GF-D8 (cell line): Measurements from ENCODE around the gene NOC2L.
"Not testable (repeated sequence)": the region's sequence is repeated elsewhere in the genome, so short reads cannot be mapped to it uniquely, and the experiment has no call there.

Experiments
- DNase-seq: peaks from one replicate; lab custom pipeline; 2025; lab: John Stamatoyannopoulos, UW

NOC2L gene

DNA sequence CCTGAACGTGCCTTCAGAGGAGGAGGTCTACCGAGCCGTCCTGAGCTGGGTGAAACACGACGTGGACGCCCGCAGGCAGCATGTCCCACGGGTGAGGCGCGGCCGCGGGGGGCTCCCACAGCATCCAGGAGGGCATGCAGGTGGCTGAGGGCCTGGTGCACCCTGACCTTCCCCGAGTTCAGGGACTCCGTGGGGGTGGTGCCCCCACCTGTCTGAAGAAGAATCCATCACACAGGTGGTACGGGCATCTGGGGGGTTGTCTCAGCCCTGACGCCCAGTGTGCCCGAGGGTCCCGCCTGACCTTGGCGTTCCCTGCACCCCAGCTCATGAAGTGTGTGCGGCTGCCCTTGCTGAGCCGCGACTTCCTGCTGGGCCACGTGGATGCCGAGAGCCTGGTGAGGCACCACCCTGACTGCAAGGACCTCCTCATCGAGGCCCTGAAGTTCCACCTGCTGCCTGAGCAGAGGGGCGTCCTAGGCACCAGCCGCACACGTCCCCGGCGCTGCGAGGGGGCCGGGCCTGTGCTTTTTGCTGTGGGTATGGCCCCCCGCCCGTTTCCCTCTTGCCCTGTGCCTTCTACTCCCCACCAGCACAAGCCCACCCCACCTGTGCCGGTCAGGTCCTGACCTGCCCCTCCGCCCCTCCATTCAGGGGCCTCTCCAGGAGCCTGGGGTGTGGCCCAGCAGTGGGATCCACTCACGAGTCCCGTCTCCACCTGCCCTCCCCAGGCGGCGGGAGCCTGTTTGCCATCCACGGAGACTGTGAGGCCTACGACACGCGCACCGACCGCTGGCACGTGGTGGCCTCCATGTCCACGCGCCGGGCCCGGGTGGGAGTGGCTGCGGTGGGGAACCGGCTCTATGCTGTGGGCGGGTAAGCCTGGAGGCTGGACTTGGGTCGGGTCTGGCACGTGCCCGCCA is 3.6 kb upstream of the NOC2L start:
- DNase-seq, result no peak

DNA sequence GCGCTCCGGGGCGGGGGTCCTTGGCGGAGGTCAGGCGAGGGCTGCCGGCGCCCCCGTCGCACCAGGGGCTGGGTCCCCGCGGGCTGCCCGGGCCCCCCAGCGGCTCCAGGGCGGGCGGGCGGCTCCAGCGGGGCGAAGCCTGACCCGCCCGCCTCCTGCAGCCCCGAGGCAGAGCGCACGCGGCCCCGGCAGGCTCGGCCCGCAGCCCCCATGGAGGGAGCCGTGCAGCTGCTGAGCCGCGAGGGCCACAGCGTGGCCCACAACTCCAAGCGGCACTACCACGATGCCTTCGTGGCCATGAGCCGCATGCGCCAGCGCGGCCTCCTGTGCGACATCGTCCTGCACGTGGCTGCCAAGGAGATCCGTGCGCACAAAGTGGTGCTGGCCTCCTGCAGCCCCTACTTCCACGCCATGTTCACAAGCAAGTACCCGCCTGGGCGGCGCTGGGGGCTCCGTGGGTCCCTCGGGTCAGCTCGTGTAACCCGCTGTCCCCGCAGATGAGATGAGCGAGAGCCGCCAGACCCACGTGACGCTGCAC is 2.1 kb upstream of the NOC2L start:
- DNase-seq, result no peak

DNA sequence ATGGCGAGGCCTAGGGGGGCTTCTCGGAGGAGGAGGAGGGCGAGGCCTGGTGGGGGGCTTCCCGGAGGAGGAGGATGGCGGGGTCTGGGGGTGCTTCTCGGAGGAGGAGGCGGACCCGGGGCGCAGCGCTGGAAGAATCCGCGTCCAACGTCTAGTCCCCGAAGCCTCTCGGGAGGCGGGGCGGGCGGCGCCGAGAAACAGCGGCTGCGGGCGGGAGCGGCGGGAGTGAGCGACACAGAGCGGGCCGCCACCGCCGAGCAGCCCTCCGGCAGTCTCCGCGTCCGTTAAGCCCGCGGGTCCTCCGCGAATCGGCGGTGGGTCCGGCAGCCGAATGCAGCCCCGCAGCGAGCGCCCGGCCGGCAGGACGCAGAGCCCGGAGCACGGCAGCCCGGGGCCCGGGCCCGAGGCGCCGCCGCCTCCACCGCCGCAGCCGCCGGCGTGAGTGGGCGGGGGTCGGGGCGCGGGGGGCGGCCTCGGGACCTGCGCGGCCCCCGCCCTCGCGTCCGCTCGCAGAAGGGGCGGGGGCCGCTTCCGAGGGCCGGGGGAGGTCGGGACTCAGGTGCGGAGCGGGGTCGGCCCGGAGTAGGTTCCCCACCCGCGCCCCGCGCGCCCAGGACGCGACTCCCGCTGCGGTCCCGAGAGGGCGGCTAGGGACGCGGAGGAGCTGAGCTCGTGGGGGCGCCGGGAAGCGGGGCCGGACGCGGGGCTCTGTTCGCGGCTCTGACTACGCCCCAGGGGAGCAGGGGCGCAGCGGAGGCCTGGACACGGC is 1.5 kb upstream of the NOC2L start, which contains the start of gene KLHL17:
Gene KLHL17, plus strand, starts transcription at position 222 of the 769 bp plus-strand sequence. Its CDS starts 110 bp downstream, at position 332.
- DNase-seq, result peak; percentile 26

DNA sequence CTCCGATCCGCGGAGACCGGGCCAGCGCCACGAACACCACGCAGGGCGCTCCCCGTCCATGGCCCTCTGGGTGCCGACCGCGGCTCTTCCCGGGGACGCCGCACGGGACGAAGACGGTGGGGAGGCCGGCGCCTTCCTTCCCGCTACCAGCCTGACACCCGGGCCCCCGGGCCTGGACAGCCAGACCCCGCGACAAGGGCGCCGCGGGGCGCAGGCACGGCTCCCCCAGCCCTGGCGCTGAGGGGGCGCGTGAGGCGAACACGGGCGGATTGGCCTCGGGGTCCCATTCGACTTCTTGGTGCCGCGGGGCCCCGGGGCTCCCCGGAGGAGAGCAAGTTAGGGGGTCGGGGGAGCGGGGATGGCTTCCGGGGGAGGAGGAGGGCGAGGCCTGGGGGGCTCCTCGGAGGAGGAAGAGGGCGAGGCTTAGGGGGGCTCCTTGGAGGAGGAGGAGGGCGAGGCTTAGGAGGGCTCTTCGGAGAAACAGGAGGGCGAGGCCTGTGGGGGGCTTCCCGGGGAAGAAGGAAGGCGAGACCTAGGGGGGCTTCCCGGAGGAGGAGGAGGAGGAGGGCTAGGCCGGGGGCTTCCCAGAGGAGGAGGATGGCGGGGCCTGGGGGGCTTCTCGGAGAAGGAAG is 791 bp upstream of the NOC2L start:
- no peak for DNase-seq

DNA sequence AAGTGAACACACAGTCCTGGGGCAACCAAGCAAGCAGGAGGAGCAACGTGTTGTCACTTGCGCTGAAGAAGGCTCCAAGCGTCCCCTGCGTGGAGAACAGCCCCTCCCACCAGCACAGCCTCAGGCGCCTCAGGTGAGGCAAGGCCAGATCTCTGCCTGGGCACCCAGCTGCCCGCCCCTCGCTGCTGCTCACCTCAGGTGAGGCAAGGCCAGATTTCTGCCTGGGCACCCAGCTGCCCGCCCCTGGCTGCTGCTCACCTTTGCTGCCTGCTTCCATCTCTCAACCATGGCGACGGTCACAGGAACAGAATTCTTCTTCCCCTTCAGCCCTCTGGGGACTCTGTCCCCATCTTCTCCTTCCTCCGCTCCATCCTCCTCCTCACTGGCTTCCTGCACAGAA is 2.4 kb downstream of the NOC2L start:
- no peak for DNase-seq

DNA sequence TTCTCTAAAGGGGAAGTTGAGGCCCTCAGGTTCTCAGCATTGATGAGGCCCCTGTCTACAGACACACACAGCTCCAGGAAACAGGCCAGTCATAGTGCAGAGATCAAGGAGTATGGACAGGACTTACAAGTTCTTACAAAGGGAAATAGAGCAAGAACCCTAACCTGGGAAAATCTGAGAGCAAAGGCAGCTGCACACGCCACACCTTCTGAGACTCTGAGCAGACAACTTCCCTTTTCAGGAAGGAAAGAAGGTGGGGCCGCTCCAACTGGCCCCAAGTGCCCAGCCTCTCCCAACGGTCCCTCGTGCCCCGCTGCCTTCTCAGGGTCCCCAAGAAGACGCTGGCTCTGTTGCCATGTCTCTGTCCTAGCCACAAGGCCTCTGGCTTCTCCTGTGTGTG is 3.6 kb downstream of the NOC2L start:
- peak; percentile 5 for DNase-seq

DNA sequence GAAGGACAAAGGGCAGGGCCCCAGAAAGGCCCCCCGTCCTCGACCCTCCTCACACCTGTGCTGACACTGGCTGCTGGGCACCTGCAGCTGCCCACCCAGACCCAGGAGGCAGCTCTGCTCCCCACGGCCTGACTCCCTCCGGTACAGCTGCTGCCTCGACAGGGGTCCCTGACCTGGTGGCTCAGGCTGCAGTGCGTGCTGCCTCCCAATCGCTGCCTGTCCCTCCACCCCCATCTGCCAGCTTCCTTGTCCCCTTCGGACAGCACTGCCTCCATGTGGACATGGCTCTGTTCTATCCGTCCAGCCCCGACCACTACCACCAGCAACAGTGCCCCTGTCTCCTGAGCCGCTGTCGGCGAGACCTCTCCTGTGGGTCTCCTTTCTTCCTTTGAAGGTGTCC is 4.1 kb downstream of the NOC2L start:
- no peak for DNase-seq

DNA sequence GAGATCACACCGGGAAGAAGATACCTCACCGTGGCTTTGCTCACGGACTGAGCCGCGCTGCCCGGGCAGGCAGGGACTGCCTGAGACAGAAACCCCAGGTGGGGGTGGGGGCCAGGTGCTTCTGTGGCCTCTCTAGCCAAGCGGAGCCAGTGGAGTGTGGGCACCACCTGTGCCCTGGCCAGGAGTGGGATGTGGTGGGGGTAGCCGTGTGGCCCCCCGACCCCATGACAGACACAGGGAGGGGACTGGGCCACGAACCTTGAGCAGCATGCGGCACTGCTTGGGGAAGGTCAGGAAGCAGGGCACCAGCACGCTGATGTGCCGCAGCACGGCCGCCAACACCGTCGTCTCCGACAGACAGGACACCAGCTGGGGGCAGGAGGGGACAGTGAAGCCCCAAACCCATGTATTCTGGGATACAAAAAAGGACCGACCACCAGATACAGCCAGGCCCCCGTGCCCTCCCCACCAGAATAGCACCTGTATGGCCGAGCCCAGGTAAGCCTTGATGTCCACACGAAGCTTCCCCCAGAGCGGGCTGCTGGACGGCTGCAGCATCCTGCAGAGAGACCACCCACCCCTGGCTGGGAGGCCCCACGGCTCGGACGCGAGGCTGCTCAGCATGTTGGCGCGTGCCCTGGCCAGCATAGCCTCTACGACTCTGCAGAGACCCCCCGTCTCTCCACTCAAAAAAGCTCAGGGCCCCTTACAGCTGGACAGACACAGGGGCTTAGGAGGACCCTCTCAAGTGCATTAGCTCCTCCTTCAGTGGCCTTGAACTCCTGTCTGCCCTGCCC is 5.3 kb downstream of the NOC2L start:
- no peak for DNase-seq

DNA sequence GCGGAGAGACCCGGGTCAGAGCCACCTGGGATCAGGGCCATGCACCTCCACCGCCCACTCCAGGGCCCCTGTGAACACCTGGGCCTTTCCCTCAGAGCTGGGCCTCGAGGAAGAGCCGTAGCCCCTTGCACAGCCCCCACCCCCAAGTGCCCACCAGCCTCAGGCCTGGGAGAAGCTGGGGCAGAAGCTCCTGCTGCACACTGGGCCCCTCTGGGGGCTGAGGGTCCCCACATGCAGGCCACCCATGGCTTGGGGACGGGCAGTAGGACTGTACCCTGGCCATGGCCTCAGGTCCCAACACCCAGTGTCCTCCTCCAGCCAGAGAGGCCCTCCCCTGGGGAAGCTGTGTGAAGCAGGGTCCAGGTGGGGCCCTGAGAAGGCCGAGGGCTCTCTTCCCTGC is 6.5 kb downstream of the NOC2L start:
- DNase-seq, result no peak

DNA sequence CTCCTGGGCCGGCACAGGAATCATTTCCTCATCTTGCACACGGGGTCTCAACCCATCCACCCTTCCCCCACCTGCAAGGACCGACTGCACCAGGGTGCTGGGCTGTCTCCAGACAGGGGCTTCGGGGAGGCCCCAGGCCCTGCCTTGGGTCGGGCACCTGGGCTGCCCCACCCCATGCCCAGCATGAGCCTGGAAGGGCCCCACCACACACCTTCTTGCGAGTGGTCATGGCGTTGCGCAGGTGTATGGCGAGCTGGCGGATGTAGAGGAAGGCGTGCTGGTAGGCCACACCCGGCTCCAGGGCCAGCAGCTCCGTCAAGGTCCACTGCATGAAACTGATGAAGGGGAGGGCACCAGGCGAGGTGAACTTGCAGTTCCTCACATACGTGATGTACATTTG is 6.9 kb downstream of the NOC2L start:
- no peak for DNase-seq

DNA sequence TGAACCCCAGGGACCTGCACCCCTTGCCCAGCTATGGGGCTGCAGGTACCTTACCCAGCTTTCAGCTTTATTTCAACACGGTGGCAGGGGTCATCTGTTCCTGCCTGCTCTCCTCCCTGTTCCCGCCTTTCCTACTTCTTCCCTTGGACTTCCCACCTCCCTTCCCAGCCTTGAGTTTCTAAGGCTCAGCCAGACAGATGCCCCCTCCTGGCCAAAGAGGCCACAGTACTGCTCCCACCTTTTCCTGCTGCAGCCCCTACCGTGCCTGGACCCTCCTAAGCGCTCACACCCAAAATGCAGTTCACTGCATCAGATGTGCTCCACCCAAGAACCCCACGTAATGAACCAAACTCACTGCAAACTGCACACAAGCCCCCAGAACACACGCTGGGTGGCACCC is 7.7 kb downstream of the NOC2L start:
- DNase-seq, result no peak

DNA sequence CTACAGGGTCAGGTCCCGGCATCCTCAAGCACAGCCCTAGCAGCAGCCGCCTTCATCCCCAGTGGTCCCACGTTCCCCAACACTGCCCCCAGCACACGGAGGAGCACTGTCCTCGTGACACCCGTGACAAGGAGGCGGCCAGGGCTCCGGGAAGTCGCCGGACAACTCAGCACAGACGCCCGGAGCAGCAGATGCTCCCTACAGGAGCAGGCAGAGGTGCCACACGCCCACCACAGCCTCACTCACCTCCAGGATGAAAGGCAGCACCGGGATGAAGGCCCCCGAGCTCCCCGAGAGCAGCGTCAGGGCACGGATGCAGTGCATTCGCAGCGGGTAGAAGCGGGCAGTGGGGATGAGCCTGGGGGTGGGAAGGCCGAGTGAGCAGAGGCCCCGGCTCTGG is 8.2 kb downstream of the NOC2L start:
- no peak for DNase-seq

DNA sequence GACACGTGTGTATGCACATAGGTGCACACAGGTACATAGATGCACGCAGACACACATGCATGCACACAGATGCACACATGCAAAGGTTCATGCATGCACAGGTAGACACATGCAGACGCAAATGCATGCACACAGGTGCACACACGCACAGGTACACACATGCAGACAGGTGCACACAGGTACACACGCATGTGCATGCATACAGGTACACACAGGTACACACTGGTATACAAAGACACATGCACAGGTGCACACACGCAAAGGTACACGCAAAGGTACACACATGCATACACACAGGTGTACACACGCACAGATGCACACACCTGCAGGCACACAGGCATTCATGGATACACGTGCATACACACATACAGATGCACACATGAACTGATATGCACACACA is 8.8 kb downstream of the NOC2L start:
- DNase-seq, result no peak

DNA sequence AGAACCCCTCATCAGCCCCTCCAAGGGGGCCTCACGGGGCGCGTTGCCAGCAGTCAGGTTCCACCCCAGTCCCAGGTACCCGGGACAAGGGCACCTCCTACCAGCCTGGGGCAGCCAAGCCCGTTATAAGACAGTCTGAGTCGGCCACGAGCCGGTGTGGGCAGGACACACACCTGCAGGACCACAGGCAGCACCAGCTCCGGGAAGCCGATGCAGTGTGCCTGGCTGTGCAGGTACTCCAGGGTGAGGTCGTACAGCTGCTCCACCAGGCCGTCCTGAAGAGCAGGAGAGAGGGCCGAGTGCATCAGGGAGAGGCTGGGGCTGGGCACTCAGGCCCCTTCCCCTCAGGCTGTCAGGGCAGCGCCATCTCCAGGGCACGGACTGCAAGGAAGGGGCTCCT is 11.1 kb downstream of the NOC2L start:
- no peak for DNase-seq

DNA sequence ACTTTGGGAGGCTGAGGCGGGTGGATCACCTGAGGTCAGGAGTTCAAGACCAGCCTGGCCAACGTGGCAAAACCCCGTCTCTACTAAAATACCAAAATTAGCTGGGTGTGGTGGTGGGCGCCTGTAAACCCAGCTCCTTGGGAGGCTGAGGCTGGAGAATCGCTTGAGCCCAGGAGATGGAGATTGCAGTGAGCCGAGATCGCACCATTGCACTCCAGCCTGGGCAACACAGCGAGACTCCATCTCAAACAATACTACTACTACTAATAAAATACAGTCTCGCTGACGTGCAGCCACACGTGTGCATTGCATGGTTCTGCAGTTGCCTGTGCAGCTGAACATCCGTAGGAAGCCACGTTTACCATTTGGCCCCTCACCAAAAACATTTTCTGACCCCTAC is 12.2 kb downstream of the NOC2L start:
- not testable (repeated sequence) for DNase-seq

DNA sequence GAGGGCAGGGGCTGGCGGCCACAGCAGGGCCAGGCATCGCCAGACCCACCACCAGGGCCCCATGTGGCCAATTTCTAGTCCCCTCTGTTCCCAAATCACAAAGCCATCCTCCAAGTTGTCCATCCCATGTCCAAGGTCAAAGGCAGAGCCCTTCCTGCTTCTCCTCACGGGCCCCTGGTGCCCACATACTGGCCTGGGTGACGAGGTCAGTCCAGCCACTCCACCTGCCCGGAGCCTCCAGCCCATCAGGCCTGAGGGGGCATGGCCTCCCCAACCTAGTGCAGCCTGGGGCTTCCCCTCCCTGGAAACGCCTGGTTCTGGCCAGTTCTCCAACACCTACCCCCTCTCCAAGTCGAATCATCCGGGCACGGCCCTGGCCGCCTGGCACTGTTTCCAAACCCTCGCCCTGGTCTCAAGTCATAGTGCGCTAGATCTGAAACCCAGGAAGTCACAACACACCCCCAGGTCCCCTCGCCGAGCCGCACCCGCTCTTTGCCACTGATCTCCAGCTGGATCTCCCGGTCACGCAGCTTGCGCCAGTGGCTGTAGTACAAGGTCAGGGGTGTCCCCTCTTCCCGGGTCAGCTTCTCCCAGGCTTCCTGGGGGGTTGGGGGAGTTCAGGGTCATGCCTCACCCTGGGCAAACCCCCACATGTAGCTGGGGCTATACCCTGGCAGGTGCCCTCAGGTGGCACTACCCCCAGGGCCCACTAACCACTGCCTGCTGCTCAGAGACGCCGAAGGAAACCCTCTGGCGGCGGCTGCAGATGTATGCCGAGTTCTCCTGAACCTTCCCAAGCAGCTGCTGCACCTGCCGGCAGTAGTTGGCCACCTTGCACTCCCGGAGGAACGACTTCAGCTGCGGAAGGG is 13.1 kb downstream of the NOC2L start:
- DNase-seq, result no peak

DNA sequence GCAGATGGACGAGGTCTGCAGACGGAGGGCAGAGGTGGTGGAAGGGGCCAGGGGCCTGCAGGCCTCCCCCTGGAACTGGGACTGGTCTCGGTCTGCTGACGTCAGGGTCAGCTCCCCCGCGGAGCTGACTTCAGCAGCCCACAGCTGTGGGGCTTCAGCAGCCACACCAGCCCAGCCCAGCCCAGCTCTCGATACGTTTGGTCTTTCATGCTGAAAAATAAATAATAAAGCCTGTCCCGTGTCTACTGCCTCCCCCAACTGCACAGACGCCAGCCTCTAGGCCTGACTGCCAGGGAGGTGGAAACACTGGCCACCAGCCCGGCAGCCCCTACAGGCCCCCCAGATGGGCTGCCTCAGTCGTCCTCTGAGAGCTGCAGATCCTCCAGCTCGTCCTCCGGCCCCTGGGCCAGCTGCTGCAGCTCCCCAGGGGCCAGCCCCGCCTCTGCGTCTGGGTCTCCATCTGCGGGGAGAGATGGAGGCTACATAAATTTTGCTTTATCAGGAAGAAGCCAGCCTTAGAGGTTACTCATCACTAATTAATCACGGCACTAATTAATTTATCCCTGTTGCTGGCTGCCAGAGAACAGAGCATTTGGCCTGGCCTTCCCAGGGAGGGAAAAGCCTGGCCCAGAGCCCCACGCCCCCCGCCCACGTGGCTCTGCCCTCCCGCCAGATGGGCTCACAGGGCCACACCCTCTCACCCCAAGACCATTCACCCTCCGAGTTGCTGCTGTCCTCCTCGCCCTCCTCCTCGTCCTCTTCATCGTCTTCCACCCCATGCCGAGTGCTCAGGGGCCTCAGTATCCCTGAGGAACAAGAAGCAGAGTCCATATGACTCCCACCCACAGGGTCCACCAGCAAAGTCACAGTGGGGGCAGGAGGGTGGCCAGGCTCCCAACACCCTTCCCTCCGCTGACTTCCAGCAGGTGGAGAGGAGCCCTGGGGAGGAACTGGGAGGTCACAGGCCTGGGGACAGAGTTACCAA is 14.4 kb downstream of the NOC2L start:
- DNase-seq, result no peak

DNA sequence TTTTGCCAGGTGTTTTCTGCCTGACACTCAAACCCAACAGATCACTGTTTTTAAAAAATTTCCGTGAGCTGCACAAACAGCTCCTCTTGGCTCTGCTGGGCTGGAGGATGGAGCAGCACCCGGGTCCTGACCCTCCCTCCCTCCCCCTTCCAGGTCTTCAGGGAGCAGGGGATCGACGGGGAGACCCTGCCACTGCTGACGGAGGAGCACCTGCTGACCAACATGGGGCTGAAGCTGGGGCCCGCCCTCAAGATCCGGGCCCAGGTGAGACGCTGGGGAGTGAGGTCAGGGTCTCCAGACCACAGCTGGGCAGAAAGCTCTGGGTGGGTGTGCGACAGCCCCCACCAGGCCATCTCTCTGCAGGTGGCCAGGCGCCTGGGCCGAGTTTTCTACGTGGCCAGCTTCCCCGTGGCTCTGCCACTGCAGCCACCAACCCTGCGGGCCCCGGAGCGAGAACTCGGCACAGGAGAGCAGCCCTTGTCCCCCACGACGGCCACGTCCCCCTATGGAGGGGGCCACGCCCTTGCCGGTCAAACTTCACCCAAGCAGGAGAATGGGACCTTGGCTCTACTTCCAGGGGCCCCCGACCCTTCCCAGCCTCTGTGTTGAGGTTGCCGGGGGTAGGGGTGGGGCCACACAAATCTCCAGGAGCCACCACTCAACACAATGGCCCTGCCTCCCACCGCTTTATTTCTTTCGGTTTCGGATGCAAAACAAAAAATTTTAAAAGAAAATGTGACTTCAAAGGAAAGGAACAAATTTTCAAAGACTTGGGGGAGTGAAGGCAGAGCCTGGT is 15.3 kb downstream of the NOC2L start:
- no peak for DNase-seq
